Femur (tissue), 1 donor: Measurements from ENCODE around the gene HBP1.
"Not testable (repeated sequence)": the region's sequence is repeated elsewhere in the genome, so short reads cannot be mapped to it uniquely, and the experiment has no call there.

Experiments
- DNase-seq: peaks from one replicate; pipeline ENCODE4 v3.0.0-alpha.2; 2017

Gene HBP1

DNA sequence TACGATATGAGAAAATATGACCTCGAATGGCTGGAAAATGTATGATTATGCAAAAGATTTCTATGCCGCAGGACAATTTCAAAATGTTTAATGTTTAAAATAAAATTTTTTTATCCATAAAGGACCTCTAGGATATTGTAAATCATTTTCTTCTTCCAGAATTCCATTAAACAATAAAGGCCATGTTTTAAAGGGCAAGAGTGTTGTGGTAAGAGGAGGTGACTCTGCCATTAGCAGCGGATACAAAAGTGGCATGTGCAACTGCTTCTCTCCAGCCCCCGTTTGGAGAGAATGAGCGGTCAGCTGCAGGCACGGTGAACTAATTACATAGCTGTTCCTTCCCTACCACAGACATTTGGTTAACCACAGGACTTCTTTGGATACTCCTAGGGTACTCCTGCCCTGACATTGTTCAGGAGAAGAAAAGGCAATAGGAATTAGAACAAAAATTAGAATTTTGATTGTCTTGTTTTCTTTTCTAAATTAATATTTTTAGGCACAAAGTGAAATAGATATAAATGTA lies 63.8 kb downstream of the HBP1 start:
- DNase-seq = no peak

GRCh38 chr7:107233174-107233573 lies 64.4 kb downstream of the HBP1 start:
- no peak for DNase-seq

- DNase-seq = no peak
Measured at GRCh38 chr7:107233981-107234380, 65.2 kb downstream of the HBP1 start.

GRCh38 chr7:107234436-107234835 lies 65.6 kb downstream of the HBP1 start:
- no peak for DNase-seq

DNA sequence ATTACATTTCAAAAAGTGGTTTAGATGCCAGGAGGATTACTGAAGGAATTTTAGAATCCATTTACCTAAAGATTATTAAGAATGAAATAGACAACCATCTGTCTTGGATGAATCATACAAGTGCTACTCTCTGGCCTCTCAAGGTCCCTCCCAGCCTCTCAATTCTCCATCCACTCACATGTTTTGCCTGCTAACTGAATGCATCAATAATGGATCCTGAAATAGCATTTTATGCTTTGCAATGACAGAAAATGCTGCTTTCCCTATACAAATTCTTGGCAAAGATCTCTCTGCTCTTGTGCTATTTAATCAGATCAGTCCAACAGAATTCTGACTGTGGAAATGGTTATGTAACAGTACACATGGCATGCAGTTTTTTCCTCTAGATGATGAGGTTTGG lies 68.1 kb downstream of the HBP1 start:
- no peak for DNase-seq

- DNase-seq = no peak
Measured at GRCh38 chr7:107237451-107237850, 68.6 kb downstream of the HBP1 start.

DNA sequence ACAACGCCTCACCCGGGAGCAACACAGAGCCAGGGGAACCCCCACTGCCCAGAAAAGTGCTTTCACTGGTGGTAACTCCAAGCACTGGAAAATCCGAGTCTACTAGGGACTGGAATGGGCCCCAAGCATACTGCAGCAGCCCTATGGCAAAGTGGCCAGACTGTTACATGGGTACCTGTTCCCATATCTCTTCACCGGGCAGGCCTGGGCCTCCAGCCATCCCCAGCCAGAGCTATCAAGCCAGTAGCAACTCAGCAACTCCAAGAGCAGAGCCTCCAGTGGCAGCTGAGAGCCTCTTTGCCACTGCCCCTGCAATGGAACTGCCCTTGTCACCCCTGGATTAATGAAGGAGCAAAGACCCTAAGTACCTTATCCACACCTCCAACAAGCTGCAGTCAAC lies 73.5 kb downstream of the HBP1 start:
- no peak for DNase-seq

DNA sequence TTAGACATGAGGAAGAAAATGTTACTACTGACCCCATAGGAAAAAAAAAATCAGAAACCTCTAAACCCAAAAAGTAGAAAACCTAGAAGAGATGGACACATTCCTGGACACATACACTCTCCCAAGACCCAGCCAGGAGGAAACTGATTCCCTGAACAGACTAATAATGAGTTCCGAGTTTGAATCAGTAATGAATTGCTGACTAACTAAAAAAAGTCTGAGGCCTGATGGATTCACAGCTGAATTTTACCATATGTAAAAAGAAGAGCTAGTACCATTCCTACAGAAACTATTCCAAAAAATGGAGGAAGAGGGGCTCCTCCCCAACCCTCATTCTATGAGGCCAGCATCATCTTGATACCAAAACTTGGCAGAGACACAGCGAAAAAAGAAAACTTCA lies 75.8 kb downstream of the HBP1 start:
- DNase-seq = no peak

GRCh38 chr7:107246836-107247235 lies 78.0 kb downstream of the HBP1 start:
- DNase-seq = not testable (repeated sequence)

DNA sequence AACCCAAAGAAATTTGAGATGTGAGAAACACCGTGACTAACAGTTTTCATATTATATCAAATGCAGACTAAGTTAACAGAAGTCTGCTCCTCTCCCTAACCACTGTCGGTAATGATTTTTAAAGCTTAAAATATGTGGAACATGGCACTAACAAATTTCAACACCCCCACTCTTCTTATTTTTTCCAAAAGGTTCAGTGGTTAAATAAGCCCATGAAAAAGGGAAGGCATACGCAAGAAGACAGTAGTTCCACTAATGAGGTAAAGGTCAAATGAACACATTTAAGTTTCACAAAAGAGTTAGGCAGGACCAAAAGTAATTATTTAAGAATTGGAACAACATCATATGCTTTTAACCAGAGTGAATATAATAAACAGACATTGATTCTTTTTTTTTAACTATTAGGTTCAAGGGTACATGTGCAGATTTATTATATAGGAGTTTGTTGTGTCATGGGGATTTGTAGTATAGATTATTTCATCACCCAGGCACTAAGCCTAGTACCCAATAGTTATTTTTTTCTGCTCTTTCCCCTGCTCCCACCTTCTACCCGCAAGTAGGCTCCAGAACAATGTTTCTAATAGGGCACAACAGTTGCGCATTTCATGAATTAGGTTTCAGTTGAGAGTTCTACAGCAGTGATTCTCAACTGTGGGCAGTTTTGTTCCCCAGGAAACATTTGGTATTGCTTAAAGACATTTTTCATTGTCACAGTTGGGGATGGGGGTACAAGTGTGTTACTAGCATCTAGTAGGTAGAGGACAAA lies 79.9 kb downstream of the HBP1 start:
- no peak for DNase-seq

DNA sequence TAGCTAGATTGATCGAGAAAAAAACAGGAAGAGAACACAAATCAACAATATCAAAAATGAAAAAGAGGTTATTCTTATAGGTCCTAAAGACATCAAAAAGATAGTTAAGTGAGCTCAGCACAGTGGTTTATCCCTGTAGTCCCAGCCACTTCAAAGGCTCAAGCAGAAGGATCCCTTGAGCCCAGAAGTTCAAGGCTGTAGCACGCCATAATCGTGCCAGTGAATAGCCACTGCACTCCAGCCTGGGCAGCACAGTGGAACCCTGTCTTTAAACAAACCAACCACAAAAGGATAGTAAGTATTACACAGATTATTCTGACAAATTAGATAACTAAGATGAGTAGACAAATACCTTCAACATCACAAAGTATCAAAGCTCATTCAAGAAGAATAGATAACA lies 83.2 kb downstream of the HBP1 start:
- DNase-seq = no peak
